Mucosa of descending colon (tissue), 3 donors: ENCODE data around the gene LRRK1. TPM values are rescaled to one million over a fixed set of nuclear protein-coding genes. Genes with fewer than 3 reads are reported as not detected.

ENCODE experiments used
- ATAC-seq: fragments of 200-7000 bp; cut with Tn5 transposase; one replicate; pipeline ENCODE4 v1.9.1; 2020; ENCODE audit warnings: mild to moderate bottlenecking, moderate library complexity
- DNase-seq, 3 donors: peaks; one replicate each; pipeline ENCODE4 v3.0.0-alpha.2; 2020
- H3K36me3 ChIP-seq: fragments of 200-600 bp; one replicate; pipeline ENCODE4 v1.8.0; 2021; ENCODE audit warnings: low read depth, mild to moderate bottlenecking
- H3K4me1 ChIP-seq: fragments of 200-600 bp; one replicate; pipeline ENCODE4 v1.8.0; 2021; ENCODE audit warnings: low read depth, mild to moderate bottlenecking
- H3K4me3 ChIP-seq: fragments of 200-600 bp; one replicate; pipeline ENCODE4 v1.8.0; 2021; ENCODE audit warnings: mild to moderate bottlenecking
- H3K9me3 ChIP-seq: fragments of 200-600 bp; one replicate; pipeline ENCODE4 v1.8.0; 2021; ENCODE audit warnings: mild to moderate bottlenecking
- CTCF ChIP-seq: fragments of 200-600 bp; IDR thresholded peaks from one replicate; pipeline ENCODE4 v1.8.0; 2022; ENCODE audit warnings: antibody characterized with exemption, mild to moderate bottlenecking
- intact Hi-C, 2 donors: fragments of 100-400 bp; cut with DNase I in 1 of 2; cut with micrococcal nuclease in 1 of 2; formaldehyde crosslinking; loops; one replicate each; pipeline versions ENCODE4 v1.11.0 to v1.11.1; 2022; cut with DNase I, micrococcal nuclease
- total RNA-seq, 3 donors: library from RNA; stranded (reverse); fragmentation: NEBNext Ultra II Directional in 2 of 3; extraction: Animal tissue kit (Norgen Biotek cat#: 25700) in 2 of 3; gene quantifications; one replicate each; pipeline versions ENCODE4 v1.2.1 to v1.2.4, GENCODE V29; 2021 to 2023
- donor health status: DM: no; HTN: no; CAD: no; lungs with moderate emphysema.
- donor health status: DM: no; HTN: no; CAD: no.
- donor health status: DM: no; HTN: yes; CAD: no.

The LRRK1 gene
- total RNA-seq, 3 donors from 2014 or later: 43.7 to 60.1 (median 50.6) TPM

GRCh38 chr15:100909565-100909964 lies 9.6 kb upstream of the LRRK1 start:
- no peaks in the 10 kb centered on the region for H3K36me3 ChIP-seq
- peak; percentile 17 for ATAC-seq
- no peaks in the 10 kb centered on the region for H3K9me3 ChIP-seq
- no peak for DNase-seq
- intact Hi-C loops: no loop called here
- TF ChIP-seq CTCF: no peak
- no peak overlapping the region for H3K4me3 ChIP-seq
- peaks cover 3% of the 10 kb centered on the region for H3K4me1 ChIP-seq

- ATAC-seq: no peak
- intact Hi-C loops: loop anchor here in 1 of 2 donors (5.0 to 10.0 kb wide), 2 partner anchors 97 to 345 kb away; partner anchors contain the start of gene CHSY1
- no peak for TF ChIP-seq CTCF
Observed at GRCh38 chr15:100909989-100910955, 8.9 kb upstream of the LRRK1 start.

GRCh38 chr15:100911086-100911485 lies 8.1 kb upstream of the LRRK1 start:
- no peaks in the 10 kb centered on the region for H3K4me1 ChIP-seq
- H3K9me3 ChIP-seq: no peaks in the 10 kb centered on the region
- no peaks in the 10 kb centered on the region for H3K36me3 ChIP-seq
- DNase-seq (no peak), ATAC-seq (no peak)
- H3K4me3 ChIP-seq: no peak overlapping the region
- no peak for TF ChIP-seq CTCF
- intact Hi-C loops: loop anchor here in 1 of 2 donors (5.0 to 10.0 kb wide), 2 partner anchors 96 to 344 kb away; partner anchors contain the start of gene CHSY1

More at GRCh38 chr15:100909989-100910955, 8.9 kb upstream of the LRRK1 start:
- no peaks in the 10 kb centered on the region for H3K36me3 ChIP-seq
- no peaks in the 10 kb centered on the region for H3K9me3 ChIP-seq
- no peak for DNase-seq
- H3K4me3 ChIP-seq: no peak overlapping the region
- no peaks in the 10 kb centered on the region for H3K4me1 ChIP-seq

GRCh38 chr15:100913961-100914360 lies 5.2 kb upstream of the LRRK1 start:
- H3K36me3 ChIP-seq: no peaks in the 10 kb centered on the region
- no peaks in the 10 kb centered on the region for H3K9me3 ChIP-seq
- no peak overlapping the region for H3K4me3 ChIP-seq
- intact Hi-C loops: loop anchor here in 1 of 2 donors (5.0 to 10.0 kb wide), 2 partner anchors 93 to 341 kb away; partner anchors contain the start of gene CHSY1
- no peak for TF ChIP-seq CTCF
- no peak for ATAC-seq
- DNase-seq: no peak
- H3K4me1 ChIP-seq: peaks cover 7% of the 10 kb centered on the region

GRCh38 chr15:100914876-100915275 lies 4.3 kb upstream of the LRRK1 start:
- no peak overlapping the region for H3K4me3 ChIP-seq
- no peaks in the 10 kb centered on the region for H3K9me3 ChIP-seq
- intact Hi-C loops: loop anchor here (5.0 to 10.0 kb wide), 2 partner anchors 92 to 340 kb away; partner anchors contain the start of gene CHSY1 (in 1 of the 2)
- ATAC-seq: no peak
- H3K36me3 ChIP-seq: no peaks in the 10 kb centered on the region
- no peak for TF ChIP-seq CTCF
- no peak for DNase-seq
- peaks cover 7% of the 10 kb centered on the region for H3K4me1 ChIP-seq
